ENCODE data around the gene HMG20A. TPM values are rescaled to one million over a fixed set of nuclear protein-coding genes. Genes with fewer than 3 reads are reported as not detected.

HMG20A gene
- polyA plus RNA-seq, 1 experiment: 31.0 TPM

GRCh38 chr15:77516786-77517185 lies 96.1 kb downstream of the HMG20A start:
- Histone ChIP-seq H3K36me3 (ENCODE audit: control insufficient read depth, insufficient read depth, low read length) (no peaks in the 10 kb centered on the region), H3K4me3 (ENCODE audit: low read depth, low read length) (no peak overlapping the region), H3K27me3 (ENCODE audit: control insufficient read depth, insufficient read depth, low read length) (no peaks in the 10 kb centered on the region; the same call in 1 of the 2 replicates)
- CTCF ChIA-PET: interaction anchor here (0.9 to 1.3 kb wide), 2 partner anchors 11 to 16 kb away, joined by 3 read pairs; no protein-coding TSS in a partner anchor
- POLR2A ChIA-PET: no interaction called here
- no peak for TF ChIP-seq CTCF (IDR thresholded peaks at IDR 0.05; ENCODE audit: insufficient read depth, low read depth, low read length)
- DNase-seq (ENCODE audit: low read depth): no peak

- ChIA-PET POLR2A (no interaction called here), CTCF (interaction anchor here (0.8 to 1.0 kb wide), 2 partner anchors 20 to 25 kb away, joined by 3 read pairs; no protein-coding TSS in a partner anchor)
- no peak overlapping the region for H3K4me3 ChIP-seq (ENCODE audit: low read depth, low read length)
- no peaks in the 10 kb centered on the region; the same call in 1 of the 2 replicates for H3K27me3 ChIP-seq (ENCODE audit: control insufficient read depth, insufficient read depth, low read length)
- no peaks in the 10 kb centered on the region for H3K36me3 ChIP-seq (ENCODE audit: control insufficient read depth, insufficient read depth, low read length)
- TF ChIP-seq CTCF (IDR thresholded peaks at IDR 0.05; ENCODE audit: insufficient read depth, low read depth, low read length): no peak
- DNase-seq (ENCODE audit: low read depth): no peak
Observed at GRCh38 chr15:77517579-77517978, 96.9 kb downstream of the HMG20A start.

- TF ChIP-seq CTCF (IDR thresholded peaks at IDR 0.05; ENCODE audit: insufficient read depth, low read depth, low read length): no peak
- no peaks in the 10 kb centered on the region for H3K36me3 ChIP-seq (ENCODE audit: control insufficient read depth, insufficient read depth, low read length)
- no peak overlapping the region for H3K4me3 ChIP-seq (ENCODE audit: low read depth, low read length)
- H3K27me3 ChIP-seq (ENCODE audit: control insufficient read depth, insufficient read depth, low read length): no peaks in the 10 kb centered on the region; the same call in 1 of the 2 replicates
- CTCF ChIA-PET: interaction anchor here (0.9 to 1.3 kb wide), 2 partner anchors 9 to 20 kb away, joined by 4 to 6 read pairs; no protein-coding TSS in a partner anchor
- POLR2A ChIA-PET: no interaction called here
- no peak for DNase-seq (ENCODE audit: low read depth)
Observed at GRCh38 chr15:77518458-77518857, 97.8 kb downstream of the HMG20A start.

- H3K27me3 ChIP-seq (ENCODE audit: control insufficient read depth, insufficient read depth, low read length): no peaks in the 10 kb centered on the region; the same call in 1 of the 2 replicates
- H3K4me3 ChIP-seq (ENCODE audit: low read depth, low read length): no peak overlapping the region
- H3K36me3 ChIP-seq (ENCODE audit: control insufficient read depth, insufficient read depth, low read length): no peaks in the 10 kb centered on the region
- DNase-seq (ENCODE audit: low read depth): no peak
- no peak for TF ChIP-seq CTCF (IDR thresholded peaks at IDR 0.05; ENCODE audit: insufficient read depth, low read depth, low read length)
- POLR2A ChIA-PET: no interaction called here
- CTCF ChIA-PET: interaction anchor here (0.9 to 1.3 kb wide), 2 partner anchors 10 to 21 kb away, joined by 4 to 6 read pairs; no protein-coding TSS in a partner anchor
Observed at GRCh38 chr15:77519540-77519939, 98.9 kb downstream of the HMG20A start.

- Histone ChIP-seq H3K27me3 (ENCODE audit: control insufficient read depth, insufficient read depth, low read length) (no peaks in the 10 kb centered on the region; the same call in 1 of the 2 replicates), H3K36me3 (ENCODE audit: control insufficient read depth, insufficient read depth, low read length) (no peaks in the 10 kb centered on the region), H3K4me3 (ENCODE audit: low read depth, low read length) (no peak overlapping the region)
- CTCF ChIA-PET: no interaction called here
- POLR2A ChIA-PET: no interaction called here
- TF ChIP-seq CTCF (IDR thresholded peaks at IDR 0.05; ENCODE audit: insufficient read depth, low read depth, low read length): no peak
- DNase-seq (ENCODE audit: low read depth): no peak
Observed at GRCh38 chr15:77521206-77521605, 100.5 kb downstream of the HMG20A start.
